HK-2 (cell line): ENCODE results near the gene CC2D1A.

Experiments
- DNase-seq: peaks from one replicate; pipeline ENCODE4 v3.0.0-alpha.2; 2018; ENCODE audit not compliant: unreplicated experiment

The CC2D1A gene

GRCh38 chr19:13905634-13906520 is at the start of gene CC2D1A, which contains the start of gene BRME1:
Gene CC2D1A, plus strand, starts transcription at chr19:13906201. Its CDS starts 241 bp downstream, at chr19:13906442.
Gene BRME1, minus strand, starts transcription at chr19:13906117. Its CDS starts 1,225 bp downstream, at chr19:13904892.
- DNase-seq: peak; percentile 95

GRCh38 chr19:13856497-13856896 is 49.5 kb upstream of the CC2D1A start:
- DNase-seq: no peak

GRCh38 chr19:13859361-13859880 is 46.6 kb upstream of the CC2D1A start:
- no peak for DNase-seq

- no peak for DNase-seq
Observed at GRCh38 chr19:13860679-13861391, 45.2 kb upstream of the CC2D1A start.

- no peak for DNase-seq
Observed at GRCh38 chr19:13861392-13861713, 44.6 kb upstream of the CC2D1A start.

- peak; percentile 96 for DNase-seq
Observed at GRCh38 chr19:13861714-13862531, 44.1 kb upstream of the CC2D1A start.

- DNase-seq: no peak
Observed at GRCh38 chr19:13864046-13864666, 41.8 kb upstream of the CC2D1A start.

GRCh38 chr19:13864667-13865570 is 41.1 kb upstream of the CC2D1A start:
- no peak for DNase-seq

GRCh38 chr19:13865571-13866462 is 40.2 kb upstream of the CC2D1A start:
- DNase-seq: no peak

- DNase-seq: no peak
Observed at GRCh38 chr19:13866463-13867046, 39.4 kb upstream of the CC2D1A start.

- no peak for DNase-seq
Observed at GRCh38 chr19:13868663-13869062, 37.3 kb upstream of the CC2D1A start.

GRCh38 chr19:13869281-13869680 is 36.7 kb upstream of the CC2D1A start:
- no peak for DNase-seq

- no peak for DNase-seq
Observed at GRCh38 chr19:13870873-13871272, 35.1 kb upstream of the CC2D1A start.

GRCh38 chr19:13872339-13872694 is 33.7 kb upstream of the CC2D1A start:
- DNase-seq: no peak

- no peak for DNase-seq
Observed at GRCh38 chr19:13872695-13873389, 33.2 kb upstream of the CC2D1A start.

- no peak for DNase-seq
Observed at GRCh38 chr19:13873834-13874515, 32.0 kb upstream of the CC2D1A start.

GRCh38 chr19:13875824-13876223 is 30.2 kb upstream of the CC2D1A start:
- DNase-seq: no peak

GRCh38 chr19:13876834-13877233 is 29.2 kb upstream of the CC2D1A start, which contains the start of gene NANOS3:
Gene NANOS3, plus strand, starts transcription at chr19:13877134. Its CDS starts 115 bp downstream, at chr19:13877249.
- no peak for DNase-seq
